T-helper 1 cell treated with Interleukin-12 subunit alpha and Interleukin-12 subunit beta and Interleukin-4 antibody, amounts not matched to agents 30 μg/mL and 1 μg/mL, for 36 hours (primary cell): ENCODE results near the gene ARID1B.

Experiments used
- H3K27ac Mint-ChIP-seq: one replicate; pipeline ENCODE4 v1.8.0; 2021; ENCODE audit warnings: mild to moderate bottlenecking, mixed read lengths
- H3K27me3 Mint-ChIP-seq: one replicate; pipeline ENCODE4 v1.8.0; 2021; ENCODE audit warnings: low read depth, mixed read lengths
- H3K36me3 Mint-ChIP-seq: one replicate; pipeline ENCODE4 v1.8.0; 2021; ENCODE audit warnings: low read depth, mixed read lengths
- H3K4me1 Mint-ChIP-seq: one replicate; pipeline ENCODE4 v1.8.0; 2021; ENCODE audit warnings: low read depth, mixed read lengths
- H3K4me3 Mint-ChIP-seq: one replicate; pipeline ENCODE4 v1.8.0; 2021; ENCODE audit warnings: mild to moderate bottlenecking, moderate library complexity, mixed read lengths
- H3K9me3 Mint-ChIP-seq: one replicate; pipeline ENCODE4 v1.8.0; 2021; ENCODE audit warnings: mixed read lengths

The ARID1B gene

GRCh38 chr6:156776840-156777576 lies at the start of gene ARID1B:
ARID1B (plus strand) TSS chr6:156777378; CDS start chr6:156777681, 303 bp downstream.
- Mint-ChIP-seq H3K27ac (peak within 1 kb of the TSS; percentile 99), H3K36me3 (peaks cover 2% of the 10 kb centered on the region), H3K4me1 (peaks cover 35% of the 10 kb centered on the region), H3K27me3 (no peaks in the 10 kb centered on the region), H3K4me3 (peak within 1 kb of the TSS; percentile 93), H3K9me3 (no peaks in the 10 kb centered on the region)

GRCh38 chr6:156727715-156728385 lies 49.3 kb upstream of the ARID1B start:
- Mint-ChIP-seq H3K9me3 (no peaks in the 10 kb centered on the region), H3K36me3 (no peaks in the 10 kb centered on the region), H3K27me3 (peaks cover 18% of the 10 kb centered on the region), H3K4me3 (no peak overlapping the region), H3K4me1 (no peaks in the 10 kb centered on the region), H3K27ac (no peak overlapping the region)

GRCh38 chr6:156729248-156729647 lies 47.9 kb upstream of the ARID1B start:
- Mint-ChIP-seq H3K27ac (no peak overlapping the region), H3K4me3 (no peak overlapping the region), H3K27me3 (peaks cover 18% of the 10 kb centered on the region), H3K36me3 (no peaks in the 10 kb centered on the region), H3K4me1 (no peaks in the 10 kb centered on the region), H3K9me3 (no peaks in the 10 kb centered on the region)

GRCh38 chr6:156731396-156731795 lies 45.8 kb upstream of the ARID1B start:
- H3K4me3 Mint-ChIP-seq = no peak overlapping the region
- H3K36me3 Mint-ChIP-seq = no peaks in the 10 kb centered on the region
- no peak overlapping the region for H3K27ac Mint-ChIP-seq
- H3K27me3 Mint-ChIP-seq = peaks cover 15% of the 10 kb centered on the region
- no peaks in the 10 kb centered on the region for H3K4me1 Mint-ChIP-seq
- H3K9me3 Mint-ChIP-seq = no peaks in the 10 kb centered on the region

GRCh38 chr6:156735751-156736150 lies 41.4 kb upstream of the ARID1B start:
- Mint-ChIP-seq H3K9me3 (peaks cover 7% of the 10 kb centered on the region), H3K4me1 (no peaks in the 10 kb centered on the region), H3K4me3 (no peak overlapping the region), H3K27ac (no peak overlapping the region), H3K27me3 (peaks cover 6% of the 10 kb centered on the region), H3K36me3 (peaks cover 2% of the 10 kb centered on the region)

GRCh38 chr6:156740604-156741003 lies 36.6 kb upstream of the ARID1B start:
- H3K4me1 Mint-ChIP-seq = peaks cover 2% of the 10 kb centered on the region
- peaks cover 12% of the 10 kb centered on the region for H3K9me3 Mint-ChIP-seq
- no peak overlapping the region for H3K27ac Mint-ChIP-seq
- H3K4me3 Mint-ChIP-seq = no peak overlapping the region
- peaks cover 4% of the 10 kb centered on the region for H3K36me3 Mint-ChIP-seq
- peaks cover 8% of the 10 kb centered on the region for H3K27me3 Mint-ChIP-seq

- peaks cover 2% of the 10 kb centered on the region for H3K4me1 Mint-ChIP-seq
- H3K36me3 Mint-ChIP-seq = peaks cover 4% of the 10 kb centered on the region
- H3K4me3 Mint-ChIP-seq = no peak overlapping the region
- H3K27me3 Mint-ChIP-seq = peaks cover 14% of the 10 kb centered on the region
- peaks cover 12% of the 10 kb centered on the region for H3K9me3 Mint-ChIP-seq
- no peak overlapping the region for H3K27ac Mint-ChIP-seq
These were observed 35.7 kb upstream of the ARID1B start for GRCh38 chr6:156741287-156742073.

- peaks cover 25% of the 10 kb centered on the region for H3K27me3 Mint-ChIP-seq
- H3K36me3 Mint-ChIP-seq = no peaks in the 10 kb centered on the region
- no peaks in the 10 kb centered on the region for H3K4me1 Mint-ChIP-seq
These were observed 29.5 kb upstream of the ARID1B start for GRCh38 chr6:156747715-156748114.

GRCh38 chr6:156748504-156748903 lies 28.7 kb upstream of the ARID1B start:
- H3K4me1 Mint-ChIP-seq = no peaks in the 10 kb centered on the region
- no peaks in the 10 kb centered on the region for H3K36me3 Mint-ChIP-seq
- H3K9me3 Mint-ChIP-seq = no peaks in the 10 kb centered on the region
- no peak overlapping the region for H3K4me3 Mint-ChIP-seq
- peaks cover 25% of the 10 kb centered on the region for H3K27me3 Mint-ChIP-seq
- no peak overlapping the region for H3K27ac Mint-ChIP-seq

More at GRCh38 chr6:156747715-156748114, 29.5 kb upstream of the ARID1B start:
- Mint-ChIP-seq H3K4me3 (no peak overlapping the region), H3K9me3 (no peaks in the 10 kb centered on the region), H3K27ac (no peak overlapping the region)

GRCh38 chr6:156752666-156753301 lies 24.4 kb upstream of the ARID1B start:
- Mint-ChIP-seq H3K4me1 (no peaks in the 10 kb centered on the region), H3K36me3 (no peaks in the 10 kb centered on the region), H3K27me3 (peaks cover 7% of the 10 kb centered on the region), H3K9me3 (no peaks in the 10 kb centered on the region), H3K27ac (no peak overlapping the region), H3K4me3 (no peak overlapping the region)

- no peaks in the 10 kb centered on the region for H3K36me3 Mint-ChIP-seq
- H3K27ac Mint-ChIP-seq = no peak overlapping the region
- no peaks in the 10 kb centered on the region for H3K4me1 Mint-ChIP-seq
- peaks cover 3% of the 10 kb centered on the region for H3K27me3 Mint-ChIP-seq
- no peaks in the 10 kb centered on the region for H3K9me3 Mint-ChIP-seq
- H3K4me3 Mint-ChIP-seq = no peak overlapping the region
These were observed 20.3 kb upstream of the ARID1B start for GRCh38 chr6:156756630-156757610.

- no peak overlapping the region for H3K27ac Mint-ChIP-seq
- no peaks in the 10 kb centered on the region for H3K9me3 Mint-ChIP-seq
- no peaks in the 10 kb centered on the region for H3K36me3 Mint-ChIP-seq
- no peaks in the 10 kb centered on the region for H3K4me1 Mint-ChIP-seq
- no peak overlapping the region for H3K4me3 Mint-ChIP-seq
- H3K27me3 Mint-ChIP-seq = no peaks in the 10 kb centered on the region
These were observed 19.3 kb upstream of the ARID1B start for GRCh38 chr6:156757849-156758248.

GRCh38 chr6:156760377-156760776 lies 16.8 kb upstream of the ARID1B start:
- H3K9me3 Mint-ChIP-seq = no peaks in the 10 kb centered on the region
- no peaks in the 10 kb centered on the region for H3K36me3 Mint-ChIP-seq
- H3K4me1 Mint-ChIP-seq = no peaks in the 10 kb centered on the region

More at GRCh38 chr6:156760377-156760776, 16.8 kb upstream of the ARID1B start:
- H3K27ac Mint-ChIP-seq = no peak overlapping the region
- no peak overlapping the region for H3K4me3 Mint-ChIP-seq
- peaks cover 3% of the 10 kb centered on the region for H3K27me3 Mint-ChIP-seq
